Stimulated activated CD8-positive, alpha-beta memory T cell treated with anti-CD3 and anti-CD28 coated beads, Interleukin-12 subunit alpha, Interleukin-12 subunit beta, amount 100 ng/mL, for 24 hours (primary cell): Measurements from ENCODE around the gene AKIP1.
"Not testable (repeated sequence)": the region's sequence is repeated elsewhere in the genome, so short reads cannot be mapped to it uniquely, and the experiment has no call there.

Experiments used
- DNase-seq: peaks from one replicate; pipeline ENCODE4 v3.0.0-alpha.2; 2020; ENCODE audit errors: extremely low read depth

AKIP1 gene

GRCh38 chr11:8911029-8911823 lies at the start of gene AKIP1:
AKIP1 (plus strand) TSS chr11:8911189; CDS start chr11:8911450, 261 bp downstream.
- DNase-seq: peak; percentile 81

GRCh38 chr11:8863838-8864237 lies 47.2 kb upstream of the AKIP1 start:
- no peak for DNase-seq

DNA sequence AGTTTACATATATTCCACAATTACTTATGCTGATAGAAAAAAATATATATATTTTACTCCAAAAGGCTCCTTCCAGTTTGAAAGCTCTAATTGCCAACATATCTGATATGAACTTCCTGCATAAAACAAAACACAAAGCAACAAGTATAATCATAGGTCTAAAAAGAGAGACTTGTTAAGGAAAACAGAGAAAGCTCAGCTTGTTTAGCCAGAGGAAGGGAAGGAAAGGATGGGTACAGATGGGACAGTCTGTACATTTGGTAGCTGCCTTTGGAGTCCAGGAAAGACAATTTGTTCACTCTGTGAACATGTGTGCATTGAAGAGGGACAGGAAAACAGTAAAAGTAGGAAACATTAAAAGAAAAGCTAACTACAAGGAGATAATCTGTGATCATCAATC lies 45.7 kb upstream of the AKIP1 start:
- DNase-seq: no peak

- DNase-seq: no peak
Observed at GRCh38 chr11:8867035-8867434, 44.0 kb upstream of the AKIP1 start.

DNA sequence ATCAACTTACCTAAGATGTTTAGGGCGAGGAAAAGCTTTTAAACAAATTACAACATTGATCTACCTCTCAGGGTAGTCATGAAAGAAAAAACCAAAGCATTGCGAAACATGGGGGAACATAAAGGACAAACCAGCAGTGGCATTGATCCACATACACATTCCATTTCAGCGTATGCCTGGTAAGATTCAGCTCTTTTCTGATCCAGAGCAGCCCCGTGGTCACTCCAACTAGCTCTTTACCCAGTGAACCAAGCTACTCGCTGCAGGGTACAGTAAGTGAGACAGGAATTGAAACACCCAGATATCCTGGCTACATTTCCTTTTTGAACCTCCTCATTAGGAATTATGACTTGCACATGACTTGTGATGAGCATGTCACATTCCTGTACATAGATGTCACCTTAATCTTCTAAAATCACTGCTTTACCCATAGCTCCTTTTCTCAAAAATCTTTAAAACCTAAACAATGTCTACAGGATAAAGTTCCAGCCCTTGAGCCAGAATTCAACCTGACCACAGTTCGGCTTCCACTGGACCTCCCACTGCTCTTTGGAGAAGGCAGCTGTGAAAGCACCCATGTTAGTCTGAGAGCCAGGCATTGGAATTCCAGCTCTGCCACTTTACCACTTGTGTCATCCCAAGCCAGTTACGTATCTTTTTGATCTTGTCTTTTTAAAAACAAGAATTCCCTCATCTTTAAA lies 42.9 kb upstream of the AKIP1 start:
- DNase-seq: no peak

GRCh38 chr11:8870411-8871170 lies 40.4 kb upstream of the AKIP1 start:
- DNase-seq: no peak

DNA sequence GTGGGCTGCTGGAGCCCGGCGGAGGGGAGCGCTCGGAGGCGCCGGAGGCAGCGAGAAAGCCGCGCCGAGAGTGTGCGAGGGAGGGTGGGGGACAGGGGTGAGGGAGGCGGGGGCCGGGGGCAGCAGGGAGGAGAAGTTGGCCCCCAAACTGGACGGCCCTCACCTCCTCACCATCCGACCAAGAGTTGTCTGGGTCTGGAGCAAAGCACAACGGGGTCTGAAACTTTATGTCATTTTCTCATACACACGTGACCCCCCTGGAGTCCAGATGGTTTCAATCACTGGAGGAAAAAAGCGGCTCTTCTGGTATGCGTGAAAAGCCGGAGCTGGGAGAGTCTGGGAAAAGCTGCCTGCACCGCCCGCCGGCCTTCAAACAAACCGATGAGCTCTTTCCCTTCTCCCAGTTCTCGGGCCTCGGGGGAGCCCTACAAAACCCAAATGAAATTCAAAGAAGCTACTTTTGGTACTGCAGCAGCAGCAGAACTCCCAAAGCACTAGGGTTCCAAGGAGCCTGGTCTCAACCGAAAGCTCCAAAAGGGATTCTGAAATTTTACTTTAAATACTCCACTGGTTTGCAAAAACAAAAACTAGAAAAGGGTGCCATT lies 39.7 kb upstream of the AKIP1 start:
- DNase-seq: no peak

GRCh38 chr11:8871962-8872361 lies 39.0 kb upstream of the AKIP1 start:
- DNase-seq: no peak

DNA sequence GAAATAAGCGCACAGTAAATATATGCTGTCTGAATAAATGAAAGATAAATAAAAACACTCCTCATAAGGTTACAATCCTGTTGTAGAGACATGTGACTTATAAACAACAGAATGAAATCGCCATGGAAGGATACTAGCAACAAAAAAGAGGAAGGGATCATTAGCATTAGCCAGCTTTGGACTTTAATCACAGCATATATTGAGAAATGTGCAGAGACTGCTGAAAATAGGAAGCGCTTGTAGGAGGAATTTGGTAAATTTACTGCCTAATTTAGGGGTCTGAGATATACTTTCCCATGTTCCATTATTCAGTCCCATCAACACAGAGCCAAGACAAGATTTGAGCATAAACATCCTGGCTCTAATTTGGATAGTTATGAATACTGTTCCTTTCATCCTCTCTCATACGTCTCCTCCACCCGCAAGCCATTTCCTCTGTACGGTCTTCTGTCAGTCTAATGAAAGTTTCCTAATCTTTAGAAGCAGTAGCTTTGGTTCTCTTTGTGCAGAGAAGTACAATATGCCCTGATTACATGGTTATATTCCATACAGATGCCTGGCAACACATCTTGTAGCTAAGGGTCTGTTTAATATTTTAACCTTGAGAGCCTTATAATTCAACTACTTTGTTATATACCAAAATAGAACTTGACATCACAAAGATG lies 37.1 kb upstream of the AKIP1 start:
- DNase-seq: no peak

GRCh38 chr11:8878771-8879170 lies 32.2 kb upstream of the AKIP1 start:
- no peak for DNase-seq

DNA sequence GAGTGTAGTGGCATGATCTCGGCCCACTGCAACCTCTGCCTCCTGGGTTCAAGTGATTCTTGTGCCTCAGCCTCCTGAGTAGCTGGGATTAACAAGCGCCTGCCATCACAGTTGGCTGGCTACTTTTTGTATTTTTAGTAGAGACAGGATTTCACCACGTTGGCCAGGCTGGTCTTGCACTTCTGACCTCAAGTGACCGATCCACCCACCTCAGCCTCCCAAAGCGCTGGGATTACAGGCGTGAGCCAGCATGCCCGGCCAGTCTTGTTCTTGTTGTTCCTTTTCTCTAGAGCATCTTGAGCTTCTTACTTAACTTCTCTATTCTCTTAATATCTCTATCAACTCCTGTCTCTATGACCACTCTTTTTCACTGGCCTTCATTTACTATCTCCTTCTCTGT lies 29.4 kb upstream of the AKIP1 start:
- DNase-seq: not testable (repeated sequence)

DNA sequence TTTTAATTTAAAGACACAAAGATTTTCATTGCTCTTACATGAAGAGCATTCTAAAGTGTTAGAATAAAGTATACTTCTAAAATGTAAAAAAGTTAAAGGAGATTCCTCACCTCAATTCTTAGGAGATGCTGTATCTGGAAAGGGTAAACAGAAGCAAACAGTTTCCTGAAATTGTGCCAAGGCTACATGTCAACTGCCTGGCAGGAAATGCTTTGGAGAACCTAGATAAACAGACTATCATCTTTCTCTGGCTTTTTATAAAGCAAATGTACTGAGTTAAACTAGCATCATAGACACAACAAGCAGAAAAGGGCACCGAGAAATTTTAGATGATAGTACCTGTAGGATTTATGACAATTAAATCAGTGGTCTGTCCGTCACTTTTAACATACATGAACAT lies 24.7 kb upstream of the AKIP1 start:
- no peak for DNase-seq

DNA sequence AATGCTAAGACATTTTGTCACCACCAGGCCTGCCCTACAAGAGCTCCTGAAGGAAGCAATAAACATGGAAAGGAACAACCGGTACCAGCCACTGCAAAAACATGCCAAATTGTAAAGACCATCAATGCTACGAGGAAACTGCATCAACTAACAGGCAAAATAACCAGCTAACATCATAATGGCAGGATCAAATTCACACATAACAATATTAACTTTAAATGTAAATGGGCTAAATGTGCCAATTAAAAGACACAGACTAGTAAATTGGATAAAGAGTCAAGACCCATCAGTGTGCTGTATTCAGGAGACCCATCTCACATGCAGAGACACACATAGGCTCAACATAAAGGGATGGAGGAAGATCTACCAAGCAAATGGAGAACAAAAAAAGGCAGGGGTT lies 19.8 kb upstream of the AKIP1 start:
- DNase-seq: not testable (repeated sequence)

GRCh38 chr11:8899119-8899753 lies 11.8 kb upstream of the AKIP1 start:
- DNase-seq: no peak

DNA sequence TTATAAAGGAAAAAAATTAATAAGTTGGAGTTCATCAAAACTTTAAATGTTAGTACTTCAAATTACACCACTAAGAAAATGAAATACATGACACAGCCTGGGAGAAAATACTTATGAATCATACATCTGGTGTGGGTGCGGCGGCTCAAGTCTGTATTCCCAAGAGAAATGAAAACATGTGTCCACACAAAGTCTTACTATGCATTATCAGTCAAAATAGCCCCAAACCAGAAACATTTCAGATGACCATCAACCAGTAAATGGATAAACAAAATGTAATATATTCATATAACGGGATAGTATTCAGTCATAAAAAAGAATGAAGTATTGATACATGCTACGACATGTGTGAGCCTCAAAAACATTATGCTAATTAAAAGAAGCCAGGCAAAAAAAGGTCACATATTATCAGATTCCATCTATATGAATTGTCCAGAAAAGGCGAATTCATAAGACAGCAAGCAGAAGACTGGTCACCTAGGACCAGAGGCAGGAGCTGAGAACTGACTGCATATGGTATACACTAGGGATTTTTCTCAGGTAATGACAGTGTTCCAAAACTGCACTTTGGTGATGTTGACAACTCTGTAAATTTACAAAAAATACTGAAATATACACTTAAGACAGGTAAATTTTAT lies 5.3 kb upstream of the AKIP1 start:
- DNase-seq: no peak

DNA sequence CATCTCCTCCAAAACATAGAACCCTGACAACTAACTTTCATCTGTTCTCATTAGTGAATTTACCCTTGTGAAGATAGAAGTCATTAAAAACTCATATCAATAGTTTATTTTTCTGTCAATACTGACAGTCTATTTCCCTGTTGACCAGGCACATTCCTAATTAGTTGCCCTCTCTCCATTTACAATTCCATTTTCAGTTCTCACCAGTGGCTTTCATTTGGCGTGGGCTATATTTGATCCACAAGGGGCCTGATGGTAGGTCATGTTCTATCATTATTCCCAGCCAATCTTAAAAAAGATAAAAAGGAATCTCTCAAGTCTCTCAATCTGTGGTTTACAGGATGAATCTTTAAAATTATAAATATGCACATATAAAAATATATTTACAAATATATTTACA lies 3.9 kb upstream of the AKIP1 start:
- DNase-seq: no peak

- DNase-seq: no peak
Observed at GRCh38 chr11:8908099-8908498, 2.9 kb upstream of the AKIP1 start.

- no peak for DNase-seq
Observed at GRCh38 chr11:8910649-8911026, 351 bp upstream of the AKIP1 start.

DNA sequence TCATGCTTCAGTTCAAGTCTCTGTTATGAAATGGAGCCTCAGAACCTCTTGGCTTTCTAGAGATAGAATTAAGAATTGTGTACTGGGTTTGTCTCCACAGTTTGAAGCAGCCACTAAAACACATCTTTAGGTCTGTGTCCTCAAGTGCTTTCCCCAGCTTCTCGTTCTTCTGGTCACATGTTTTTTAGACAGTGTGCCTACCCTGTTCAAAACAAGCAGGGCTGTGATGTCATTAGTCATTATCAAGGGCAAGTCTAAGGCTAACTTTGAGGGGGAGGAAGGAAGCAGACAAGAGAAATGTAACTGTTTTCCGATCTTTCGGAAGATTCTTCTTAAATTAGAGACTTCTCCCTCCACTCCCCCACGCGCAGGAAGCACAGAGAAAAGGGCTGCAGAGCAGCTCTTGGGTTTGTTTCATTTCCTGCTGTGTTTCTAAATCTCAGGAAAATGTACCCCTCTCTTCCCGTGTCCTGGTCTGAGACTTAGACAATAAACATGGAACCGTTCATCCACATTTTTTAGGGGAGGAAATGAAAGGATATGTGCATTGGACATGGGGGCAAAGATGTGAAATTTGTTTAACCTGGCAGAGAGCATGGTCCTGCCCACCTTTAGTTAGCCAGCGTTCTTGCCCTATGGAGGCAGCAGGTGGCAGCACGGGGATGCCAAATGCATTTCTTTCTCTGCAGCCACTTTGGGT lies 3.1 kb downstream of the AKIP1 start:
- DNase-seq: no peak

- DNase-seq: no peak
Observed at GRCh38 chr11:8914661-8915018, 3.7 kb downstream of the AKIP1 start.
